H7 (cell line): Measurements from ENCODE around the gene MRAS. TPM values are rescaled to one million over a fixed set of nuclear protein-coding genes. Genes with fewer than 3 reads are reported as not detected.

ENCODE experiments used
- DNase-seq: peaks from one replicate; pipeline ENCODE4 v3.0.0; 2012
- H3K27me3 ChIP-seq: 2 replicates; pipeline ENCODE4 v1.6.0; 2011; ENCODE audit warnings: mild to moderate bottlenecking, low read length; ENCODE audit not compliant: control insufficient read depth, insufficient read depth
- H3K36me3 ChIP-seq: replicated peaks from 2 replicates; pipeline ENCODE4 v1.5.1; 2011; ENCODE audit warnings: low read length; ENCODE audit not compliant: control insufficient read depth, insufficient read depth
- H3K4me3 ChIP-seq: 2 replicates; pipeline ENCODE4 v1.5.1; 2011; ENCODE audit warnings: low read depth, mild to moderate bottlenecking, control low read depth, low read length, moderate library complexity; ENCODE audit not compliant: insufficient read depth
- total RNA-seq: library from RNA; depleted of rRNA; stranded (reverse); fragments of >200 nt; shearing (Covaris generic); gene quantifications from 2 replicates; pipeline ENCODE4 v1.2.3, GENCODE V29; 2014

Gene MRAS
- total RNA-seq, 1 experiment from 2014 or later = 24.4 TPM

- no peak for DNase-seq
- H3K36me3 ChIP-seq = no peaks in the 10 kb centered on the region; the same call in 1 of the 2 replicates
- H3K27me3 ChIP-seq = no peaks in the 10 kb centered on the region
- H3K4me3 ChIP-seq = no peak overlapping the region
Observed at GRCh38 chr3:138383715-138384465, 35.5 kb downstream of the MRAS start.

GRCh38 chr3:138384531-138384930 lies 36.2 kb downstream of the MRAS start:
- DNase-seq = no peak
- Histone ChIP-seq H3K4me3 (no peak overlapping the region), H3K36me3 (no peaks in the 10 kb centered on the region; the same call in 1 of the 2 replicates), H3K27me3 (no peaks in the 10 kb centered on the region)

- Histone ChIP-seq H3K4me3 (no peak overlapping the region), H3K27me3 (no peaks in the 10 kb centered on the region), H3K36me3 (no peaks in the 10 kb centered on the region; the same call in 1 of the 2 replicates)
- no peak for DNase-seq
Observed at GRCh38 chr3:138384976-138385375, 36.6 kb downstream of the MRAS start.

- Histone ChIP-seq H3K36me3 (no peaks in the 10 kb centered on the region), H3K27me3 (no peaks in the 10 kb centered on the region), H3K4me3 (no peak overlapping the region)
- DNase-seq = no peak
Observed at GRCh38 chr3:138389144-138389601, 40.8 kb downstream of the MRAS start.

- Histone ChIP-seq H3K4me3 (no peak overlapping the region), H3K36me3 (no peaks in the 10 kb centered on the region), H3K27me3 (no peaks in the 10 kb centered on the region)
- DNase-seq = no peak
Observed at GRCh38 chr3:138389841-138390581, 41.6 kb downstream of the MRAS start.

GRCh38 chr3:138390582-138390932 lies 42.2 kb downstream of the MRAS start:
- no peak overlapping the region for H3K4me3 ChIP-seq
- no peaks in the 10 kb centered on the region for H3K36me3 ChIP-seq
- H3K27me3 ChIP-seq = no peaks in the 10 kb centered on the region
- DNase-seq = no peak

GRCh38 chr3:138394156-138394555 lies 45.8 kb downstream of the MRAS start:
- no peak for DNase-seq
- Histone ChIP-seq H3K36me3 (no peaks in the 10 kb centered on the region), H3K27me3 (no peaks in the 10 kb centered on the region), H3K4me3 (no peak overlapping the region)

GRCh38 chr3:138394686-138395085 lies 46.3 kb downstream of the MRAS start:
- DNase-seq = no peak
- no peaks in the 10 kb centered on the region for H3K27me3 ChIP-seq
- no peaks in the 10 kb centered on the region for H3K36me3 ChIP-seq
- no peak overlapping the region for H3K4me3 ChIP-seq

GRCh38 chr3:138395865-138396751 lies 47.7 kb downstream of the MRAS start:
- H3K36me3 ChIP-seq = no peaks in the 10 kb centered on the region
- no peak overlapping the region for H3K4me3 ChIP-seq
- peak; percentile 60 for DNase-seq
- H3K27me3 ChIP-seq = no peaks in the 10 kb centered on the region

GRCh38 chr3:138396752-138397410 lies 48.5 kb downstream of the MRAS start:
- no peaks in the 10 kb centered on the region for H3K27me3 ChIP-seq
- H3K36me3 ChIP-seq = no peaks in the 10 kb centered on the region
- no peak overlapping the region for H3K4me3 ChIP-seq
- peak; percentile 71 for DNase-seq

GRCh38 chr3:138397983-138398382 lies 49.6 kb downstream of the MRAS start:
- H3K27me3 ChIP-seq = no peaks in the 10 kb centered on the region
- no peak overlapping the region for H3K4me3 ChIP-seq
- no peaks in the 10 kb centered on the region for H3K36me3 ChIP-seq
- DNase-seq = no peak

- H3K36me3 ChIP-seq = no peaks in the 10 kb centered on the region
- no peaks in the 10 kb centered on the region for H3K27me3 ChIP-seq
- no peak for DNase-seq
- no peak overlapping the region for H3K4me3 ChIP-seq
Observed at GRCh38 chr3:138398791-138399575, 50.6 kb downstream of the MRAS start.

GRCh38 chr3:138399766-138400165 lies 51.4 kb downstream of the MRAS start:
- peak; percentile 16 for DNase-seq
- Histone ChIP-seq H3K36me3 (peaks cover 1% of the 10 kb centered on the region; the same call in 1 of the 2 replicates), H3K4me3 (no peak overlapping the region), H3K27me3 (no peaks in the 10 kb centered on the region)
